DOHH2 (cell line): ENCODE results near the gene RILPL2.

Source experiments
- CTCF ChIP-seq: fragments of 200-600 bp; sonication (generic); IDR thresholded peaks from one replicate; pipeline ENCODE4 v1.5.1; 2014; ENCODE audit warnings: antibody characterized with exemption, mild to moderate bottlenecking, low read depth, low read length; ENCODE audit not compliant: poor library complexity, severe bottlenecking
- EZH2phosphoT487 ChIP-seq: fragments of 200-600 bp; sonication (generic); IDR thresholded peaks from 2 replicates; pipeline ENCODE4 v1.6.1; 2017; ENCODE audit warnings: borderline replicate concordance, mild to moderate bottlenecking, antibody characterized with exemption, low read length, moderate library complexity, mixed read lengths

GRCh38 chr12:123483602-123484248 lies 47.2 kb upstream of the RILPL2 start:
- TF ChIP-seq CTCF (no peak), EZH2phosphoT487 (no peak)
